ES-I3 (cell line): Measurements from ENCODE around the gene PLXNA3.

Source experiments
- H3K36me3 ChIP-seq: 2 replicates; pipeline ENCODE4 v1.6.1; 2013; ENCODE audit warnings: mild to moderate bottlenecking, low read length, control low read depth, moderate library complexity; ENCODE audit not compliant: insufficient read depth
- H3K4me1 ChIP-seq: 2 replicates; pipeline ENCODE4 v1.6.1; 2013; ENCODE audit warnings: mild to moderate bottlenecking, control low read depth, low read length; ENCODE audit not compliant: insufficient read depth
- H3K9ac ChIP-seq: 2 replicates; pipeline ENCODE4 v1.6.1; 2013; ENCODE audit warnings: low read depth, mild to moderate bottlenecking, low read length, moderate library complexity
- H3K9me3 ChIP-seq: 2 replicates; pipeline ENCODE4 v1.6.1; 2013; ENCODE audit warnings: mild to moderate bottlenecking, low read length, moderate library complexity; ENCODE audit not compliant: control insufficient read depth, insufficient read depth

The PLXNA3 gene

GRCh38 chrX:154440623-154441357 is 17.3 kb upstream of the PLXNA3 start:
- Histone ChIP-seq H3K9ac (no peak overlapping the region), H3K9me3 (no peaks in the 10 kb centered on the region), H3K36me3 (peaks cover 9% of the 10 kb centered on the region; the same call in 1 of the 2 replicates), H3K4me1 (no peaks in the 10 kb centered on the region; the same call in 1 of the 2 replicates)

GRCh38 chrX:154441564-154441963 is 16.5 kb upstream of the PLXNA3 start:
- H3K9ac ChIP-seq: no peak overlapping the region
- no peaks in the 10 kb centered on the region for H3K9me3 ChIP-seq
- peaks cover 9% of the 10 kb centered on the region; the same call in 1 of the 2 replicates for H3K36me3 ChIP-seq
- H3K4me1 ChIP-seq: no peaks in the 10 kb centered on the region; the same call in 1 of the 2 replicates

GRCh38 chrX:154441984-154442707 is 15.9 kb upstream of the PLXNA3 start:
- Histone ChIP-seq H3K36me3 (peaks cover 9% of the 10 kb centered on the region; the same call in 1 of the 2 replicates), H3K9me3 (no peaks in the 10 kb centered on the region)

GRCh38 chrX:154443479-154443910 is 14.6 kb upstream of the PLXNA3 start:
- Histone ChIP-seq H3K9ac (peak overlapping the region; percentile 56), H3K36me3 (peaks cover 8% of the 10 kb centered on the region; the same call in 1 of the 2 replicates)

More at GRCh38 chrX:154441984-154442707, 15.9 kb upstream of the PLXNA3 start:
- Histone ChIP-seq H3K9ac (no peak overlapping the region), H3K4me1 (no peaks in the 10 kb centered on the region; the same call in 1 of the 2 replicates)

DNA sequence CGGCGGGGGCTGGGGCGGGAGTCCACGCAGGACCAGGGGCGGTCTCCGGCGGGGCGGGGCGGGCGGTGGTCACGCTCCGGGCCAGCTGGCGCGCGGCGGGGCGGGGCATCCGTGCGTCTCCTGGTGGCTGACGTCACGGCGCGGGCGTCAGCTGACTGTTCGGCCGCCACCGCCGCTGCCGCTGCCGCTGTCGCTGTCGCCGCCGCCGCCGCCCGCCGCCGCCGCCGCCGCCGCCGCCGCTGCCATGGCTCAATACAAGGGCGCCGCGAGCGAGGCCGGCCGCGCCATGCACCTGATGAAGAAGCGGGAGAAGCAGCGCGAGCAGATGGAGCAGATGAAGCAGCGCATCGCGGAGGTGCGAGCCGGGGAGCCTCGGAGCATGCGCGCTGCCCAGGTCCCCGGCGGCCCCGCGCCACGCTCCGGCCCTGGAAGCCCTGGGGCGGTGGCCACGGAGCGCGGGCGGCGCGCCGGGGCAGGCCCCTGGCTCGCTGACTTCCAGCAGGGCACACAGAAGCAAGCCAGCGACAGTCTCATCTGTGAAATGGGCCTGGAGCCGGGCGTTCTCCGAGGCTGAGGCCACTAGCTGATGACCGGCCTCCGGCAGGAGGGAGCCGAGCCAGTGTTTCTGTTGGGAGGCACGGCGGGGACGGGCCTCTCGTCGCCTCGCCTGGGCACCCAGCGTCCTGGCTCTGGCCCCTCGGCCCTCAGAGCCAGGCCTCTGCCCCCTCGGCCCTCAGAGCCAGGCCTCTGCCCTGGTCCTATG is 13.9 kb upstream of the PLXNA3 start, which contains the start of gene FAM50A:
Gene FAM50A, plus strand, starts transcription at position 150 of the 763 bp plus-strand sequence. Its CDS starts 95 bp downstream, at position 245.
- no peaks in the 10 kb centered on the region for H3K9me3 ChIP-seq
- H3K4me1 ChIP-seq: no peaks in the 10 kb centered on the region; the same call in 1 of the 2 replicates
- H3K9ac ChIP-seq: peak within 1 kb of the TSS; percentile 63
- H3K36me3 ChIP-seq: peaks cover 3% of the 10 kb centered on the region; the same call in 1 of the 2 replicates

More at GRCh38 chrX:154443479-154443910, 14.6 kb upstream of the PLXNA3 start:
- Histone ChIP-seq H3K4me1 (no peaks in the 10 kb centered on the region; the same call in 1 of the 2 replicates), H3K9me3 (no peaks in the 10 kb centered on the region)

DNA sequence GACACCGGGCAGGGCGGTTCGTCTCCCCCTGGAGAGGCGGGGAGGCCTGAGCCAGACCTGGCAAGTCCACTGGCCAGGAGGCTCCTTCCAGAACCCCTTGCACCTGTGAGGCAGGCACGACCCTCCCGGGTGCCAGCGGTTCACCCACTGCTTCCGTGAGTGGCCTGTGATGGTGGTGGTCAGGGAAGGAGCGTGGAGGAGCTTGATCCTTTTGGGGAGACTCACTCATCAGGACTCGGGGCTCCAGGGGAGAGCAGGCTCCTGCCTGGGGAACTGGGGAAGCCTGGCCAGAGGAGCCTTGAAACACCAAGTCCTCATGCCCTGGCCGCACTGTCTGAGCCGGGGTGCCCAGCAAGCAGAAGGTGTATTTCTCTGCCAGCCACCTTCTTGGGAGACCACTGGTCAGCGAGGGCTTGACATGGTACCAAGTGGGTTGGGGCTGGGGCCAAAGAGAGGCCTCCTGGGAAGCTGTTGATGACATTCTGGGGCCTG is 13.3 kb upstream of the PLXNA3 start:
- peaks cover 3% of the 10 kb centered on the region; the same call in 1 of the 2 replicates for H3K36me3 ChIP-seq
- peak overlapping the region; percentile 63 for H3K9ac ChIP-seq
- no peaks in the 10 kb centered on the region for H3K9me3 ChIP-seq
- H3K4me1 ChIP-seq: no peaks in the 10 kb centered on the region; the same call in 1 of the 2 replicates

GRCh38 chrX:154445776-154446175 is 12.3 kb upstream of the PLXNA3 start:
- no peak overlapping the region for H3K9ac ChIP-seq
- H3K9me3 ChIP-seq: no peaks in the 10 kb centered on the region
- no peaks in the 10 kb centered on the region; the same call in 1 of the 2 replicates for H3K4me1 ChIP-seq
- peaks cover 3% of the 10 kb centered on the region; the same call in 1 of the 2 replicates for H3K36me3 ChIP-seq

- Histone ChIP-seq H3K4me1 (no peaks in the 10 kb centered on the region; the same call in 1 of the 2 replicates), H3K9me3 (no peaks in the 10 kb centered on the region), H3K36me3 (no peaks in the 10 kb centered on the region; the same call in 1 of the 2 replicates)
Observed at GRCh38 chrX:154446430-154446829, 11.7 kb upstream of the PLXNA3 start.

GRCh38 chrX:154448484-154448883 is 9.6 kb upstream of the PLXNA3 start:
- no peak overlapping the region for H3K9ac ChIP-seq
- no peaks in the 10 kb centered on the region for H3K9me3 ChIP-seq
- no peaks in the 10 kb centered on the region; the same call in 1 of the 2 replicates for H3K4me1 ChIP-seq
- H3K36me3 ChIP-seq: no peaks in the 10 kb centered on the region; the same call in 1 of the 2 replicates

More at GRCh38 chrX:154446430-154446829, 11.7 kb upstream of the PLXNA3 start:
- no peak overlapping the region for H3K9ac ChIP-seq

DNA sequence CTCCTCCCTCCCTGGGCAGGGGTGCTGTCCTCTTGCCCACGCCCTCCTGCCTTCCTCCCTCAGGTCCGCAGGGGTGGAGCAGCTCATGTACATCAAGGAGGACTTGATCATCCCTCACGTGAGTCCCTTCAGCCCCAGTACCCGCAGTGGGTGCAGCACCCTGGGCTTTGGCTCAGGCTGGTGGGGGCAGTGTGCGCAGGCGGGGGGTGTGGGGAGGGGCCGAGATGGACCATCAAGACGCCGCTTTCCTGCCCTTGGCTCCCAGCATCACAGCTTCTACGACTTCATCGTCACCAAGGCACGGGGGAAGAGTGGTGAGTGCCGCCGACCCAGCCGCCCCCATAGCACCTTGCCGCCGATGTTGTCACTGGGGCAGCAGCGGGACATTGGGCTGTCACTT is 8.5 kb upstream of the PLXNA3 start:
- Histone ChIP-seq H3K36me3 (no peaks in the 10 kb centered on the region; the same call in 1 of the 2 replicates), H3K4me1 (no peaks in the 10 kb centered on the region), H3K9ac (no peak overlapping the region), H3K9me3 (no peaks in the 10 kb centered on the region)

DNA sequence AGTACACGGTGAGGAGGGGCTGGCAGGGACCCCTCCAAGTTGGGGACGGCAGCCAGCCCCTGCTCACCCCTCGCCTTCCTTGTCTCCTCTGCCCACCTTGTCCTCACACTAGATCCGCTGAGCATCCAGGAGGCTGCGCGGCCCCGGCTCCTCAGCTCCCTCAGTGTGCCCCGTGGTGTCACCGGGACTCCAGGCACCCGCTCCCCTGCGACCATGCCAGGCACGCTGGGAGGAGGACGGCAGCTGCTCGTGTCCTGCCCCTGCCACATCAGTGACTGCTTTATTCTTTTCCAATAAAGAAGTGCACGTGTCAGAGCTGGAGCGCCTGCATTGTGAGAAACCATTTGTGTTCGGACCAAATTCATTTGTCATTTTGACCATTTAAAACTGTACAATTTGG is 7.8 kb upstream of the PLXNA3 start:
- no peaks in the 10 kb centered on the region for H3K9me3 ChIP-seq
- H3K36me3 ChIP-seq: no peaks in the 10 kb centered on the region; the same call in 1 of the 2 replicates
- no peaks in the 10 kb centered on the region for H3K4me1 ChIP-seq
- H3K9ac ChIP-seq: no peak overlapping the region

GRCh38 chrX:154452823-154453222 is 5.3 kb upstream of the PLXNA3 start:
- H3K36me3 ChIP-seq: no peaks in the 10 kb centered on the region
- no peaks in the 10 kb centered on the region for H3K9me3 ChIP-seq

DNA sequence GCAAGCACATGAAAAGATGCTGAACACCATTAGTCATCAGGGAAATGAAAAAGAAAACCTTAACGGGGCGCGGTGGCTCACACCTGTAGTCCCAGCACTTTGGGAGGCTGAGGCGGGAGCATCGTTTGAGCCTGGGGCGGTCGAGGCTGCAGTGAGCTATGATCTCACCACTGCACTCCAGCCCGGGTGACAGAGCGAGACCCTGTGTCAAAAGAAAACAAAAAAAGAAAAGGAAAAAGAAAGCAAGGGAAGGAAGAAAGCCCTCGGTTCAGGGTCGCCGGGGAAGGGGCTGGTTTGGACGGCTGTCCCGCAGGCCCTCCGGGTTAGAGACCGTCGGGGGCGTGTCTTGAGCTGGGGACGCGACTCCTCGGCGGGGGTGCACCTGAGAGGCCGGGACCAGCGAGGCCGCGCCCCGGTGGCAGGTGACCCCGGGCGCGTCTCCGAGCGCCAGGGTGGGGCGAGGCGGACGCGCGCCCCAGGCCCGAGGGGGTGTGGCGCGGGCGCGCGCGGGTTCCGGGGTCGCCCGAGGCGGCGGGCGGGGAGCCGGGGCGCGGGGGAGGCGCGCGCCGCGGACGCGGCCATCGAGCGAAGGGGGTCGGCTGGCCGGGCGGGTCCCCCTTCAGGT is 478 bp upstream of the PLXNA3 start:
- Histone ChIP-seq H3K9me3 (no peaks in the 10 kb centered on the region), H3K36me3 (no peaks in the 10 kb centered on the region), H3K9ac (peak overlapping the region; percentile 45; the same call in 1 of the 2 replicates), H3K4me1 (no peaks in the 10 kb centered on the region; the same call in 1 of the 2 replicates)

More at GRCh38 chrX:154452823-154453222, 5.3 kb upstream of the PLXNA3 start:
- Histone ChIP-seq H3K4me1 (no peaks in the 10 kb centered on the region), H3K9ac (no peak overlapping the region)
